Pancreas (tissue), 10 donors: Measurements from ENCODE around the gene PIK3IP1. TPM values are rescaled to one million over a fixed set of nuclear protein-coding genes. Genes with fewer than 3 reads are reported as not detected.

Experiments
- ATAC-seq, 4 donors: fragments of 200-7000 bp; cut with Tn5 transposase; one replicate each; pipeline versions ENCODE4 v1.8.0 to v1.9.1; 2020; ENCODE audit warnings: mild to moderate bottlenecking in 4 of 4, moderate library complexity in 4 of 4
- DNase-seq, 6 donors: peaks; one replicate each; pipeline ENCODE4 v3.0.0-alpha.2; 2020
- FAIRE-seq: peaks from 2 replicates; lab custom pipeline; 2012; peaks lifted over from hg19 to GRCh38; lab: Jason Lieb, UNC
- H3K27ac ChIP-seq, 4 donors: fragments of 200-600 bp; sonication (generic); 1 replicate in 3 of 4; 2 replicates in 1 of 4; pipeline versions ENCODE4 v1.5.0 to v1.8.0; 2020
- H3K27me3 ChIP-seq, 4 donors: fragments of 200-600 bp; one replicate each; pipeline ENCODE4 v1.8.0; 2021
- H3K36me3 ChIP-seq, 3 donors: fragments of 200-600 bp; sonication (generic) in 1 of 3; one replicate each; pipeline versions ENCODE4 v1.5.0 to v1.8.0; 2020 to 2021
- H3K4me1 ChIP-seq, 3 donors: fragments of 200-600 bp; one replicate each; pipeline ENCODE4 v1.8.0; 2021
- H3K4me3 ChIP-seq, 4 donors: fragments of 200-600 bp; sonication (generic) in 2 of 4; one replicate each; pipeline versions ENCODE4 v1.5.0 to v1.8.0; 2020 to 2021
- H3K9me3 ChIP-seq, 4 donors: fragments of 200-600 bp; one replicate each; pipeline ENCODE4 v1.8.0; 2021
- CTCF ChIP-seq, 4 donors: fragments of 200-600 bp; sonication (generic) in 3 of 4; IDR thresholded peaks; one replicate each; pipeline versions ENCODE4 v1.5.0 to v1.8.0; 2021; ENCODE audit warnings: antibody characterized with exemption in 4 of 4
- WGBS, 2 donors: extraction: QIAGEN DNeasy Blood & Tissue Kit; methylation state at CpG; one replicate each; pipeline ENCODE4 v1.1.7; 2013; 5-methylcytosine and 5-hydroxymethylcytosine counted together
- intact Hi-C, 3 donors: fragments of 100-400 bp; cut with DNase I; formaldehyde crosslinking; loops; one replicate each; pipeline versions ENCODE4 v1.11.1 to v1.14.2; 2022
- polyA plus RNA-seq, 2 donors: library from polyadenylated mRNA; stranded (reverse); fragments of 200-250 nt; gene quantifications; one replicate each; pipeline ENCODE4 v1.2.3, GENCODE V29; 2013
- total RNA-seq, 6 donors: library from RNA; stranded (reverse); fragmentation: NEBNext Ultra II Directional in 4 of 6; extraction: Animal tissue kit (Norgen Biotek cat#: 25700) in 4 of 6; gene quantifications; one replicate each; pipeline versions ENCODE4 v1.2.1 to v1.2.4, GENCODE V29; 2021 to 2023
- donor health status: healthy with polysubstance abuse.
- donor health status: DM: no; HTN: no; CAD: no; lungs with moderate emphysema.
- donor health status: DM: no; HTN: no; CAD: no.
- donor health status: control.
- donor health status: control.
- donor health status: Bipolar disorder and iron deficiency.
- donor health status: DM: yes; HTN: yes; CAD: no.
- donor health status: DM: no; HTN: no; CAD: no.
- donor health status: DM: no; HTN: no; CAD: no.
- donor health status: DM: yes; HTN: yes; CAD: no.

Gene PIK3IP1
- total and polyA plus RNA-seq, 8 donors: 2.4 to 24.5 (median 5.7) TPM

GRCh38 chr22:31302006-31302405, 9.7 kb upstream of the PIK3IP1 start:
- FAIRE-seq: no peak

GRCh38 chr22:31300896-31301295, 8.6 kb upstream of the PIK3IP1 start:
- H3K27me3 ChIP-seq: no peaks in the 10 kb centered on the region
- no peak overlapping the region for H3K4me3 ChIP-seq
- intact Hi-C loops: no loop called here
- ATAC-seq (no peak), DNase-seq (no peak), FAIRE-seq (no peak)
- WGBS, 2 donors: 71 to 78% methylated on average over 3 of the region's 3 CpGs
- no peak overlapping the region for H3K27ac ChIP-seq
- H3K4me1 ChIP-seq: no peaks in the 10 kb centered on the region
- TF ChIP-seq CTCF (IDR thresholded peaks at IDR 0.05): no peak
- H3K36me3 ChIP-seq: no peaks in the 10 kb centered on the region
- no peaks in the 10 kb centered on the region for H3K9me3 ChIP-seq

More at GRCh38 chr22:31302006-31302405, 9.7 kb upstream of the PIK3IP1 start:
- H3K4me1 ChIP-seq: no peaks in the 10 kb centered on the region
- no peaks in the 10 kb centered on the region for H3K9me3 ChIP-seq
- no peak for TF ChIP-seq CTCF (IDR thresholded peaks at IDR 0.05)
- ATAC-seq (peak in 2 of 4 donors; percentile 15 to 22), DNase-seq (no peak)
- intact Hi-C loops: no loop called here
- H3K27ac ChIP-seq: no peak overlapping the region
- no peak overlapping the region for H3K4me3 ChIP-seq
- H3K36me3 ChIP-seq: no peaks in the 10 kb centered on the region
- H3K27me3 ChIP-seq: no peaks in the 10 kb centered on the region

GRCh38 chr22:31295831-31296657, 3.8 kb upstream of the PIK3IP1 start:
- H3K4me1 ChIP-seq: peaks cover 0 to 6% (median 5%) of the 10 kb centered on the region in 3 donors
- no peak for TF ChIP-seq CTCF (IDR thresholded peaks at IDR 0.05)
- H3K36me3 ChIP-seq: no peaks in the 10 kb centered on the region
- DNase-seq (no peak), FAIRE-seq (no peak), ATAC-seq (no peak)
- WGBS, 2 donors: 69 to 83% methylated on average over 5 of the region's 5 CpGs
- peak overlapping the region in 2 of 4 donors; percentile 50 to 56 for H3K27ac ChIP-seq
- intact Hi-C loops: no loop called here
- H3K4me3 ChIP-seq: no peak overlapping the region
- no peaks in the 10 kb centered on the region for H3K27me3 ChIP-seq
- no peaks in the 10 kb centered on the region for H3K9me3 ChIP-seq

GRCh38 chr22:31295360-31295759, 3.1 kb upstream of the PIK3IP1 start:
- no peak for TF ChIP-seq CTCF (IDR thresholded peaks at IDR 0.05)
- H3K9me3 ChIP-seq: no peaks in the 10 kb centered on the region
- peaks cover 0 to 6% (median 6%) of the 10 kb centered on the region in 3 donors for H3K4me1 ChIP-seq
- H3K27ac ChIP-seq: peak overlapping the region in 2 of 4 donors; percentile 50 to 56
- no peaks in the 10 kb centered on the region for H3K27me3 ChIP-seq
- ATAC-seq (no peak), FAIRE-seq (no peak), DNase-seq (no peak)
- no peak overlapping the region for H3K4me3 ChIP-seq
- no peaks in the 10 kb centered on the region for H3K36me3 ChIP-seq
- 90 to 96% methylated on average over 3 of the region's 3 CpGs for WGBS, 2 donors
- intact Hi-C loops: no loop called here
